Heart right ventricle (tissue), 16 donors: ENCODE measurements around the gene SUGCT. TPM values are rescaled to one million over a fixed set of nuclear protein-coding genes. Genes with fewer than 3 reads are reported as not detected.

Experiments used
- ATAC-seq, 8 donors: fragments of 200-7000 bp; cut with Tn5 transposase; one replicate each; pipeline ENCODE4 v1.9.1; 2020; ENCODE audit warnings: mild to moderate bottlenecking in 8 of 8, moderate library complexity in 8 of 8, moderate number of reproducible peaks in 1 of 8
- DNase-seq, 2 donors: peaks; one replicate each; pipeline ENCODE4 v3.0.0-alpha.2; 2020
- H3K27ac ChIP-seq, 10 donors: fragments of 200-600 bp; sonication (generic) in 2 of 10; one replicate each; pipeline versions ENCODE4 v1.5.0 to v1.8.0; 2020 to 2022; ENCODE audit warnings: mild to moderate bottlenecking in 3 of 10
- H3K27me3 ChIP-seq, 7 donors: fragments of 200-600 bp; one replicate each; pipeline ENCODE4 v1.8.0; 2021 to 2022; ENCODE audit warnings: mild to moderate bottlenecking in 2 of 7
- H3K36me3 ChIP-seq, 9 donors: fragments of 200-600 bp; sonication (generic) in 1 of 9; one replicate each; pipeline versions ENCODE4 v1.5.0 to v1.8.0; 2020 to 2022; ENCODE audit warnings: mild to moderate bottlenecking in 2 of 9
- H3K4me1 ChIP-seq, 9 donors: fragments of 200-600 bp; sonication (generic) in 1 of 9; one replicate each; pipeline versions ENCODE4 v1.5.0 to v1.8.0; 2020 to 2022; ENCODE audit warnings: mild to moderate bottlenecking in 4 of 9
- H3K4me3 ChIP-seq, 10 donors: fragments of 200-600 bp; sonication (generic) in 2 of 10; one replicate each; pipeline versions ENCODE4 v1.5.0 to v1.8.0; 2020 to 2022; ENCODE audit warnings: mild to moderate bottlenecking in 7 of 10, moderate library complexity in 2 of 10
- H3K9me3 ChIP-seq, 11 donors: fragments of 200-600 bp in 10 of 11; sonication (generic) in 2 of 11; one replicate each; pipeline versions ENCODE4 v1.5.0 to v1.8.0; 2013 to 2022; ENCODE audit warnings: mild to moderate bottlenecking in 2 of 11, control low read depth in 1 of 11, moderate library complexity in 1 of 11
- WGBS, 2 donors: extraction: QIAGEN DNeasy Blood & Tissue Kit; methylation state at CpG; one replicate each; pipeline ENCODE4 v1.1.7; 2013; ENCODE audit warnings: inconsistent platforms in 1 of 2; 5-methylcytosine and 5-hydroxymethylcytosine counted together
- intact Hi-C, 10 donors: fragments of 100-400 bp; cut with DNase I; formaldehyde crosslinking; loops; one replicate each; pipeline versions ENCODE4 v1.11.1 to v1.14.2; 2022
- polyA plus RNA-seq, 2 donors: library from polyadenylated mRNA; stranded (reverse); fragments of 200-250 nt; gene quantifications; one replicate each; pipeline ENCODE4 v1.2.3, GENCODE V29; 2013
- total RNA-seq, 10 donors: library from RNA; stranded (reverse); fragmentation: NEBNext Ultra II Directional in 3 of 10; extraction: Animal tissue kit (Norgen Biotek cat#: 25700) in 3 of 10; gene quantifications; one replicate each; pipeline versions ENCODE4 v1.2.1 to v1.2.4, GENCODE V29; 2021 to 2023
- TF ChIP-seq, protein P1 (sequence below), 9 donors: fragments of 200-600 bp; sonication (generic) in 2 of 9; IDR thresholded peaks; one replicate each; pipeline versions ENCODE4 v1.5.0 to v1.8.0; 2021 to 2022; ENCODE audit warnings: antibody characterized with exemption in 9 of 9, mild to moderate bottlenecking in 5 of 9, moderate library complexity in 1 of 9
- donor health status: Arrhythmogenic right ventricular cardiomyopathy.
- donor health status: ischemic (EF 13 %, LVEDD 7.1; RV severe dilation, severe dysfunction).
- donor health status: healthy with polysubstance abuse.
- donor health status: DM: no; HTN: yes; CAD: no.
- donor health status: DM: no; HTN: no; CAD: no.
- donor health status: ischemic (EF 25% LVEDD 6.9; RV normal size, moderate dysfunction).
- donor health status: ischemic (EF 25% LVEDD 5.7; RV mildly dilated, moderate dysfunction).
- donor health status: healthy.
- donor health status: DM: yes; HTN: yes; CAD: no.
- donor health status: Ischemic cardiomyopathy.
- donor health status: ischemic (EF 35%, LVEDD 5.7; RV mildly dilated, moderate dysfunction).
- donor health status: nonischemic (EF 11% LVEDD 7.7; RV severe dilation, severe dysfunction).
- donor health status: DM: yes; HTN: yes; CAD: no.
- donor health status: PGD.
- donor health status: ischemic (EF 29% LVEDD 5.4; RV normal size, mild dysfunction).
- donor health status: nonischemic (EF 23%, LVEDD 6.1; RV moderate dilation, normal function).

SUGCT gene
- total and polyA plus RNA-seq, 12 donors = 1.2 to 8.1 (median 6.1) TPM

- TF ChIP-seq, protein P1, sequence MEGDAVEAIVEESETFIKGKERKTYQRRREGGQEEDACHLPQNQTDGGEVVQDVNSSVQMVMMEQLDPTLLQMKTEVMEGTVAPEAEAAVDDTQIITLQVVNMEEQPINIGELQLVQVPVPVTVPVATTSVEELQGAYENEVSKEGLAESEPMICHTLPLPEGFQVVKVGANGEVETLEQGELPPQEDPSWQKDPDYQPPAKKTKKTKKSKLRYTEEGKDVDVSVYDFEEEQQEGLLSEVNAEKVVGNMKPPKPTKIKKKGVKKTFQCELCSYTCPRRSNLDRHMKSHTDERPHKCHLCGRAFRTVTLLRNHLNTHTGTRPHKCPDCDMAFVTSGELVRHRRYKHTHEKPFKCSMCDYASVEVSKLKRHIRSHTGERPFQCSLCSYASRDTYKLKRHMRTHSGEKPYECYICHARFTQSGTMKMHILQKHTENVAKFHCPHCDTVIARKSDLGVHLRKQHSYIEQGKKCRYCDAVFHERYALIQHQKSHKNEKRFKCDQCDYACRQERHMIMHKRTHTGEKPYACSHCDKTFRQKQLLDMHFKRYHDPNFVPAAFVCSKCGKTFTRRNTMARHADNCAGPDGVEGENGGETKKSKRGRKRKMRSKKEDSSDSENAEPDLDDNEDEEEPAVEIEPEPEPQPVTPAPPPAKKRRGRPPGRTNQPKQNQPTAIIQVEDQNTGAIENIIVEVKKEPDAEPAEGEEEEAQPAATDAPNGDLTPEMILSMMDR (IDR thresholded peaks at IDR 0.05) = no peak
- Histone ChIP-seq H3K9me3 (peaks cover 0 to 22% (median 10%) of the 10 kb centered on the region in 11 donors), H3K36me3 (no peaks in the 10 kb centered on the region), H3K27ac (no peak overlapping the region), H3K4me3 (no peak overlapping the region), H3K4me1 (no peaks in the 10 kb centered on the region), H3K27me3 (no peaks in the 10 kb centered on the region)
- intact Hi-C loops = no loop called here
- ATAC-seq (no peak), DNase-seq (no peak)
- WGBS, 2 donors = 90 to 97% methylated on average over 1 of the region's 1 CpG
Observed at GRCh38 chr7:40811666-40812065, 676.9 kb downstream of the SUGCT start.

- DNase-seq = no peak
- H3K9me3 ChIP-seq = peaks cover 0 to 28% (median 10%) of the 10 kb centered on the region in 11 donors
- no peak overlapping the region for H3K4me3 ChIP-seq
- WGBS, 2 donors = 94 to 99% methylated on average over 2 of the region's 2 CpGs
- intact Hi-C loops = no loop called here
- H3K4me1 ChIP-seq = no peaks in the 10 kb centered on the region
- TF ChIP-seq, protein P1 (IDR thresholded peaks at IDR 0.05) = no peak
- H3K27me3 ChIP-seq = no peaks in the 10 kb centered on the region
- H3K27ac ChIP-seq = no peak overlapping the region
- no peak for ATAC-seq
- H3K36me3 ChIP-seq = no peaks in the 10 kb centered on the region
Observed at GRCh38 chr7:40815022-40815421, 680.2 kb downstream of the SUGCT start.

GRCh38 chr7:40815512-40815911 lies 680.7 kb downstream of the SUGCT start:
- Histone ChIP-seq H3K4me3 (no peak overlapping the region), H3K36me3 (no peaks in the 10 kb centered on the region), H3K9me3 (peaks cover 0 to 28% (median 10%) of the 10 kb centered on the region in 11 donors), H3K27ac (no peak overlapping the region), H3K4me1 (no peaks in the 10 kb centered on the region), H3K27me3 (no peaks in the 10 kb centered on the region)
- DNase-seq = no peak
- intact Hi-C loops = no loop called here
- ATAC-seq = no peak
- TF ChIP-seq, protein P1 (IDR thresholded peaks at IDR 0.05) = no peak
- WGBS, 2 donors = 91 to 96% methylated on average over 4 of the region's 4 CpGs

DNA sequence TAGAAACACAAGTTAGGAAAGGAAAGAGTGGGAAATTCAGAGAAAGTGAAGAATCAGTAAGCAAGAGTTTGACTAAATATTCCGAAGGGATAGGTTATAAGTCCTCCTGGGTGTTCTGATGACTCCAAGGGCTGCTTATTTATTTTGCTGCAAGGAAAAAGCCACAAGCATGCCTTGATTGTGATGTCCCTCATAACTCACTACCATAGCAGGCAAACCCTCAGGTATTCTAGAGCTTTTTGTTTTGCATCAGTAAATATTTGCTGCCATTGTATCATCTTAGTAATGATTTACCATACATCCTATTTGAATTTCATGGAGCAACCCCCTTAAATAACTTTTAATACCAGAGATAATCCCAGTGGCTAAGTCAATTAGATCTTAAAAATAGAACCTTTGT lies 688.1 kb downstream of the SUGCT start:
- no peaks in the 10 kb centered on the region for H3K27me3 ChIP-seq
- ATAC-seq (no peak), DNase-seq (no peak)
- peaks cover 0 to 15% (median 0%) of the 10 kb centered on the region in 9 donors for H3K4me1 ChIP-seq
- WGBS, 2 donors = 96 to 100% methylated on average over 1 of the region's 1 CpG
- no peaks in the 10 kb centered on the region for H3K36me3 ChIP-seq
- no peak overlapping the region for H3K27ac ChIP-seq
- peaks cover 0 to 6% (median 0%) of the 10 kb centered on the region in 11 donors for H3K9me3 ChIP-seq
- intact Hi-C loops = no loop called here
- TF ChIP-seq, protein P1 (IDR thresholded peaks at IDR 0.05) = no peak
- no peak overlapping the region for H3K4me3 ChIP-seq
